NCI-H69 (cell line): Measurements from ENCODE around the gene POU2F2.

ENCODE experiments used
- DNase-seq: peaks from one replicate; lab custom pipeline; 2025; lab: John Stamatoyannopoulos, UW

Gene POU2F2

GRCh38 chr19:42125536-42125935 lies 6.7 kb downstream of the POU2F2 start:
- peak; percentile 18 for DNase-seq

DNA sequence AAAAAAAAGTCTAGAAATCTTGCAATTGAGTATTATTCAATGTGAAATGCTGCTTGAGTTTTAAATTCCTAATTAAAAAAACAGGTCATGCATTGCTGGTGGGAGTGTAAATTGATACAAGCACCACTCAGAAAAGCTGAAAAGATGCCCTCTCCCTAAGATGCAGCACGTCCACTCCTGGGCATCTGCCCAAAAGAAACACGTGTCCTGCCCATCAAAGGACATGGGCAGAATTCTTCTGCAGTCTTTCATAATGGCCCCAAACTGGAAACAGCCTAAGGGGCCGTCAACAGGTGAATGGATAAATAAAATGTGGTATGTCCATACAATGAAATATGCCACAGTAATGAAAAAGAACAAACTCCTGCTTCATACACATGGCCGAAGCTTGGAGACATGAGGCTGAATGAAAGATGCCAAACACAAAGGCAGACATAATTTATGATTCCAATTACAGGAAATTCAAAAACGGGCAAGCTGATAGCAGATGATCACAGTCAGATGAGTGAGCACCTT lies 7.8 kb downstream of the POU2F2 start:
- DNase-seq, result no peak

DNA sequence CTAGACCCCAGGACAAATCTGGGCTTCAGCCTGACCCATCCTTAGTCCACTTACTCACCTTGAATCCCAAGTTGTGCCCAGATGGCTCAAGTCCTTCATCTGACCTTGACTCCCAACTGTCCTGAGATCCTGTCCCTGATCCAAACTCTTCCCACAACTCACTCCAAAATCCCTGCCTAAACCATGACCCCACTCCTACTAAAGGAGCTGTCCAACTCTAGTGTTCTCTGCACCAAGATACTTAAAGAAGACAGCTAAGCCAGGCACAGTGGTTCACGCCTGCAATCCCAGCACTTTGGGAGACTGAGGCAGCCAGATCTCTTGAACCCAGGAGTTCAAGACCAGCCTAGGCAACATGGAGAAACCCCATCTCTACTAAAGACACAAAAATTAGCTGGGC lies 8.5 kb downstream of the POU2F2 start:
- no peak for DNase-seq

DNA sequence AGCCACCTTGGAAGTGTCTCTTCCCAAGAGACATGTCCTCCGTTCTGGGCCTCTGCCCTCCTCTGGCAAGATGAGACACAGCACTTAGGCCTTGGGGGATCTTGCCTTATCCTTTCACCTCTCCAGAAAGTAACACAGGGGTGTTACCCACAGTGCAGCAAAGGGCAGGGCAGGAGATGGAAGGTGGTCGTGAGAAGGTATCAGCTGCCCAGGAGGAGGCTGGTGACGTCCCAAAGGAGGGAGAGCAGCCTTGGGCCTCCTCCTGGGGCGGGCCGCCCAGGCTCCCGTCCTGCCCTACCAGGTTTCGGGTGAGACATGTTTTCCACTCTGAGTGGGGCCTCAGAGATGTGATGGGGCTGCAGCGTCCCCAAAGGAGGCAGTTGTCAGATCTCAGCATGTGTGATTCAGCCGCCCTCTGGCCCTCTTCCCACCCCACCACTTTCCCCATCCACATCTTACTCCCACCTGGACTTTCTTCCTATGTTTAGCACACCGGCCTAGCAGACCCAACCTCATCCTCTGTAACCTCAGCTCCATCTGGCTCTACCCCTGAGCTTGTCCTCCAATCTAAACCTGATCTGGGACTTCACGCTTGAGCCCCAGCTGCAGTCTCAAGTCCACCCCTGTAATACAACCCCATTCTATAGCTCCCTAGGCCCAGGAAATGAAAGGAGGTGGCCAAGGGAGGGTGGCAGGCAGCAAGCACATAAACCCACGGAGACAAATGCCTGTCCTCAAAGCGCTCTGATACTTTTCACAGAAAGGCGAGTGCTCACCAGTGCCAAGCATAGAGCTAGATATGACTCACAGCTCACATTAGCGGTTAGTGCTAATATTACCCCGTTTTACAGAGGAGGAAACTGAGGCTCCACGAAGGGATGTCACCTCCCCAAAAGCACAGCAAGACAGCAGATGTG lies 9.3 kb downstream of the POU2F2 start:
- no peak for DNase-seq

DNA sequence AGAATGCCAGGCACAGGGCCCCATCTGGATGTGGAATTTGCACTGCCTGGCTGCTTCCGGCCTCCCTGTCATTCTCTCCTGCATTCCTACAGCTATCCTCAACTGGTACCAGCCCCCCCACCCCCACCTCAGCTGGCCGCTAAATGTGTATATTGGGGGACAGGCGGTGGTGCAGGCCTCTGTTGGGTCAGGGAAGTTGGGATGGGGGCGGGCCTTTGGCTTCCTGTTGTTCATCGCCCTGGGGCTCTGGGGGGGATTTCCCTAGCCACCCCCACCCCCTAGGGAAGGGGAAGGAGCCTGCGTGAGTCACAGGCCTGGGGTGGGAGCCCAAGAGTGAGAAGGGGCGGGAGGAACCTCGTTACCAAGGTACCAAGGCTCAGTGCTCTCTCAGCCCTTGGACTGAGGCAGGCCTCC lies 10.6 kb downstream of the POU2F2 start:
- DNase-seq, result peak; percentile 21

DNA sequence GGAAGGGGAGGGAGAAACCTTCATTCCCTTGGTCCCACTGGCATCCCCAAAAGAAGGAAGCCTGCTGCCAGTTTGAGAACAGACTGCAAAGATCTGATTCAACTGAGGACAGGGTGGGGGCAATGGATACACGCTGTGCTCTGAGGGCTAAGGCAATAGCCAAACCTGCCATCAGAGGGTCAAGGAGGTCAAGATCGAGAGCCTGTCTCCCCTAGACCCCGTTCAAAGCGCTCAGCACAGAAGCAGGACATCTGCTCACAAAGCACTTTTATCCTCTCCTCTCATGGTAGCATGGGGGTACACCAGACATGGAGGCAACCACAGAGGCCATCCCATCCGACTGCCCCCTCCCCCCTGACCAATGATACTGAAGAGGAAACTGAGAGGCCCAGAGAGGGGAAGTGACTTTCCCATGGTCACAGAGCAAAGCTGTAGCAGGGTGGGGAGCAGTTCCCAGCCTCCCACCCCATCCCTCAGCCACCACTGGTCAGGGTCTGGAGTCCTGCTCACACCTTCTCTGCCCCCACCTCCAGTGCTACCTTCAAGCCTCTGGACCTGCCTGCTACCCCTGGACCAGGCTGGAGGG lies 11.1 kb downstream of the POU2F2 start:
- no peak for DNase-seq

- no peak for DNase-seq
These were observed 11.8 kb downstream of the POU2F2 start for GRCh38 chr19:42120276-42120980.

DNA sequence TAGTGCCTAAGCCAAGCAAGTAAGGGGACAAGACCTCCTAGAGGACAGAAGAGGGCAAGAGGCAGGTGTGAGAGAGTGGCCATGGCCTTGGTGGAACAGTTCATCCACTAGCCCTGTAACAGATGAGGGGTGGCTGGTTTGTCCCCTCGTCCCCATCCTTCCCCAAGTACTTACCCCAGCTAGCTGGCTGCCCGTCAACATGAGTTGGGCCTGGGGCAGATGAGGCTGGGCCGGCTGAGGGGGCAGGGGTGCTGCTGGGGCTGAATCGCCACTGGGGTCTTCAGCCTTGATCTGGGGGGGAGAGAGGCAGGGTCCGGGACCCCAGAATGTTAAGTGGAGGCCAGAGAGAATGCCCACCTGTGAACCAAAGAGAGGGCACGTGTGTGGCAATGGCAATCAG lies 15.2 kb downstream of the POU2F2 start:
- DNase-seq, result no peak

GRCh38 chr19:42116308-42117075 lies 15.8 kb downstream of the POU2F2 start:
- no peak for DNase-seq

- no peak for DNase-seq
These were observed 16.5 kb downstream of the POU2F2 start for GRCh38 chr19:42115705-42116104.

DNA sequence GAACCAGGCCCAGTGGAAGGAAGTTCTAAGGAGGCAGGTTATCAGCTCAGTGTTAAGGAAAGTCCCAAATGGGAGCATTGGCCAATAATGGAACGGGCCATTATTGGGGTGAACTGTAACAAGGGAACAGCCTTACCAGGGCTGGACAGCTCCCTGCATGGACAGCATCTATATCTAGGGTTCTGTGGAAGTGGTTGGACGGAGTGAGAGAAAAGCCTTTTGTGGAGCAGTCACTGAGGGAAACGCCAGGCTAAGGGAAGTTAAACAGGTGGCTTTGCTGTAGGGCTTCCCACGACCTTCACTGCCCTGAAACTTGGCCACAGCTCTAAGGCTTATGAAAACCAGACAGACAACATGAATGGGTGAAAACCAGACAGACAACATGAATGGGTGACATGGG lies 17.0 kb downstream of the POU2F2 start:
- no peak for DNase-seq

- peak; percentile 76 for DNase-seq
These were observed 17.8 kb downstream of the POU2F2 start for GRCh38 chr19:42114412-42114811.

DNA sequence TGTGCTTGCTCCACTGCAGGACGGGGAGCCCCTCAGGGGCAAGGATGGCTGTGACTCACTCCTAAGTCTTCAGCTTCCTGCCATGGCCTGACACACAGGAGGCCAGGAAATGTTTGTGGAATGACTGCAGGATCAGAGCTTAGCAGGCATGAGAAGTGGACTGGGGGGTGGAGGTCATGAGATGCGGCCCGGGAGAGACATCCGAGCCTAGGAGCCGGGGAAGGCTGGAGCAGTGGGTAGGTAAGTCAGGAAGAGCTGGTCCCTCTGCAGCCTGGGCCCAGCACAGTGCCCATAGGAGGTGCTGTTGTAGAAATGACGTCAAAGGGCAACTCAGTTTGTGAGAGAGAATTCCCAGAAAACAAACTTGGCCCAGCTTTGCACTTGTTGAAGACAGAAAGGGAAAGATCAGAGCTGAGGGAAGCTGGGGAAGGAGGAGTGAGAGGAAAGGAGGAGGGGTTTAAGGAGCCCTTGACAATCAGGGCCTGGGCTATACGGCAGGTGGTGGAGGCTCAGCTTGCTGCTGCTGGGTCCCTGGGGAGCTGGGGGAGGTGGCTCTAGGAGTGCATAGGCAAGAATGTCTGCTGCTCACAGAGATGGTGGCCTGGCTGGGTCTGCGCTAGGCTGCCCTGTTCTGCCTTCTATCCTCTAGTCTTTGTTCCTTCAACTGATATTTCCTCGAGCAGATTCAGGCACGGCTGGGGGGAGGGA lies 18.5 kb downstream of the POU2F2 start:
- DNase-seq, result peak; percentile 81

- no peak for DNase-seq
These were observed 20.4 kb downstream of the POU2F2 start for GRCh38 chr19:42111811-42112210.

- no peak for DNase-seq
These were observed 20.9 kb downstream of the POU2F2 start for GRCh38 chr19:42111384-42111783.

- no peak for DNase-seq
These were observed 21.6 kb downstream of the POU2F2 start for GRCh38 chr19:42110658-42111057.

- no peak for DNase-seq
These were observed 22.4 kb downstream of the POU2F2 start for GRCh38 chr19:42109896-42110295.

DNA sequence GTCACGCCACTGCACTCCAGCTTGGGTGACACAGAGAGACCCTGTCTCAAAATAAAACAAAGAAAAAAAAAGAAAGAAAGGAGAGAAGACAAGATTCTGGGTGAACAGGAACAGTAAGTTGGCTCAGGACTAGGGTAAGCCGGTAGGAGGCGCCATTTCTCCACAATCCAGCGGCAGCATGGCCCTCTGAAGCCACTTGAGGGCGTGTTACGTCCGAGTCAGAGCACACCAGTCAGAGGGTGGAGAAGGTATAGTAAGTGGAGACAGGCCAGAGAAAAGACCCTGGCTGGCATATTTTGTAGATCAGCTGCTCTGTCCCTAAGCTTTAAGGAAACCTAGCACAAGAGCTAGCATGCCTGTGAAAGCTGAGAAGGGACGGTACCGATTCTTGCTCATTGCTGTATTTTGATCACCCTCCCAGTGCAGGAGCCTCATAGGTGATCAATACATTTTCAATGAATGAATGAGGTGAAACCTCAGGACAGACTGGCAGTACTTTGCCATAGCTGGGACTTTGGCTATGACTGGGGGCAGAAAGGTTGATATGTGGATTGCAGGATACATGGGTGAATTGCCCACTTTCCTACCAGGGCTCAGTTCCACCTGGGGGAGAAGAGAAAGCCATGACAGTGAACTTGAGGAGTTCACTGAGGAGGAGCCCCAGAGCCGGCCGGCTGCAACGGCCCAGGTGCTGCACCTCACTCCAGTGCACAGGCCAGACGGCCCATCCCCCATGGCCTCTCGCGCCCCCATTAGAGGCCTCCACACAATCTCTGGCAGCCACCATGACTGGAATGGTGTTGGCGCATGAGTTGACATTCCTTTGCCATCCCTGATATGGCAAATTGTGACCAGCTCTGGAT lies 23.5 kb downstream of the POU2F2 start:
- peak; percentile 91 for DNase-seq

- DNase-seq, result no peak
These were observed 26.9 kb downstream of the POU2F2 start for GRCh38 chr19:42105368-42105767.

DNA sequence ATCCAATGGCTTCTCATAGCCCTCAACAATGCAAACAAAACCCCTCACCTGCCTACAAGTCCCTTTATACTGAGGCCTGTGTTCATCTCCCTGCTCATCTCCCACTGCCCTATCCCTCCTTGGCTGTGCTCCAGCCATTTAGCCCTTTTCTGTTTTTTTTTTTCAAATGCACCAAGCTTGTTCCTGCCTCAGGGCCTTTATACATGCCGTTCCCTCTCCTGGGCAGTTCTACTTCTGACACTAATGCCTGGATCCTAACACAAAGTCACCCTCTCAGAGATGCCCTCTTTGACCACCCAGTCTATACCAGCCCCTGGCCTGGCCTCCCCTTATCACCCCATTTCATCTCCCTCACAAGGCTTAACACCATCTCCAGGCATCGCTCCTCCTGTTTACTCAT lies 29.4 kb downstream of the POU2F2 start:
- DNase-seq, result no peak
